ENCODE measurements around the gene HOXB3.

The HOXB3 gene

GRCh38 chr17:48596735-48597527 lies 6.9 kb upstream of the HOXB3 start:
- DNase-seq, result no peak

- no peak for DNase-seq
Measured at GRCh38 chr17:48596000-48596734, 6.1 kb upstream of the HOXB3 start.

GRCh38 chr17:48595278-48595999 lies 5.4 kb upstream of the HOXB3 start:
- no peak for DNase-seq

- no peak for DNase-seq
Measured at GRCh38 chr17:48594538-48595277, 4.7 kb upstream of the HOXB3 start.

GRCh38 chr17:48593840-48594537 lies 3.9 kb upstream of the HOXB3 start:
- peak; percentile 21 for DNase-seq

GRCh38 chr17:48593126-48593829 lies 3.2 kb upstream of the HOXB3 start, which contains the start of gene HOXB5:
TSS of gene HOXB5 (minus strand) at chr17:48593779. CDS start at chr17:48593682, 97 bp downstream.
- no peak for DNase-seq

GRCh38 chr17:48592577-48592976 lies 2.5 kb upstream of the HOXB3 start:
- DNase-seq, result no peak

- DNase-seq, result no peak
Measured at GRCh38 chr17:48592057-48592514, 2.0 kb upstream of the HOXB3 start.

GRCh38 chr17:48591255-48592056 lies 1.4 kb upstream of the HOXB3 start:
- no peak for DNase-seq

- no peak for DNase-seq
Measured at GRCh38 chr17:48590607-48591161, 643 bp upstream of the HOXB3 start.

- DNase-seq, result no peak
Measured at GRCh38 chr17:48589060-48589830, 796 bp downstream of the HOXB3 start.

GRCh38 chr17:48588528-48588927 lies 1.5 kb downstream of the HOXB3 start:
- no peak for DNase-seq

- no peak for DNase-seq
Measured at GRCh38 chr17:48588074-48588415, 2.0 kb downstream of the HOXB3 start.

- no peak for DNase-seq
Measured at GRCh38 chr17:48587276-48588073, 2.6 kb downstream of the HOXB3 start.

- no peak for DNase-seq
Measured at GRCh38 chr17:48586355-48587258, 3.4 kb downstream of the HOXB3 start.

GRCh38 chr17:48584223-48584741 lies 5.8 kb downstream of the HOXB3 start:
- no peak for DNase-seq

- DNase-seq, result no peak
Measured at GRCh38 chr17:48583708-48584222, 6.3 kb downstream of the HOXB3 start.

Data from DMS 273 treated with DMSO at 0.1 percent for 48 hours (cell line).